ENCODE results near the gene LYPLA2.

The LYPLA2 gene

DNA sequence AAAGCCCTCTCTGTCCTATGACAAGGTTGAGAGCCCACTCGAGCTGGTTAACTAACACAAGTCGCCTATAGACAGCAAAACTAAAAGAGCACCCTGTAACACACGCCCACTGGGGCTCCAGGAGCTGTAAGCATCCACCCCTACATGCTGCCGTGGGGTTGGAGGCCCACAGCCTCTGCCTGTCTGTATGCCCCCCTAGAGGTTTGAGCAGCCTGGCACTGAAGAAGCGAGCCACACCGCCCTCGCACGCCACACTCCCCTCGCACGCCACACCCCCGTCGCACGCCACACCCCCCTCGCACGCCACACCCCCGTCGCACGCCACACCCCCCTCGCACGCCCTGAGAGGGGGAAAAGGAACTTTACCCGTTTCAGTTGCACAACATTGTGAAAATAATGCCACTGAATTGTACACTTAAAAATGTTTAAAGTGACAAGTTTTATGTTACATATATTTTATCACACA, 47.5 kb downstream of the LYPLA2 start:
- Mint-ChIP-seq H3K4me1 (ENCODE audit: low read depth in 2 of 2) (peaks cover 7 to 11% of the 10 kb centered on the region in 2 donors), H3K36me3 (ENCODE audit: insufficient read depth) (peaks cover 5% of the 10 kb centered on the region), H3K9me3 (no peaks in the 10 kb centered on the region), H3K27ac (no peak overlapping the region), H3K27me3 (peaks cover 6 to 7% of the 10 kb centered on the region in 2 donors), H3K4me3 (peak overlapping the region; percentile 72 to 76)
- peak; percentile 68 to 69 (median 68) for DNase-seq
- peak; percentile 100 for ATAC-seq (replicated peaks)

- H3K27me3 Mint-ChIP-seq = no peaks in the 10 kb centered on the region
These were observed 52.7 kb downstream of the LYPLA2 start for GRCh38 chr1:23843644-23844043.

More at GRCh38 chr1:23843644-23844043, 52.7 kb downstream of the LYPLA2 start:
- DNase-seq (no peak), ATAC-seq (replicated peaks) (no peak)
- Mint-ChIP-seq H3K36me3 (ENCODE audit: insufficient read depth) (peaks cover 26% of the 10 kb centered on the region), H3K4me3 (no peak overlapping the region), H3K4me1 (ENCODE audit: low read depth in 2 of 2) (peaks cover 0 to 1% of the 10 kb centered on the region in 2 donors), H3K9me3 (no peaks in the 10 kb centered on the region), H3K27ac (no peak overlapping the region)
